Epithelial cell of esophagus (primary cell): ENCODE results near the gene NAGPA.

Source experiments
- DNase-seq: peaks from one replicate; pipeline ENCODE4 v3.0.0; 2010; ENCODE audit warnings: low read depth
- H3K4me3 ChIP-seq: 2 replicates; pipeline ENCODE4 v1.5.1; 2011; ENCODE audit warnings: mild to moderate bottlenecking, low read length, control low read depth
- TF ChIP-seq, protein P1 (sequence below): IDR thresholded peaks from 2 replicates; pipeline ENCODE4 v1.5.1; 2011; ENCODE audit warnings: low read depth, mild to moderate bottlenecking, low read length, control low read depth, inconsistent platforms; ENCODE audit not compliant: insufficient read depth; ENCODE audit errors: missing control alignments

The NAGPA gene

DNA sequence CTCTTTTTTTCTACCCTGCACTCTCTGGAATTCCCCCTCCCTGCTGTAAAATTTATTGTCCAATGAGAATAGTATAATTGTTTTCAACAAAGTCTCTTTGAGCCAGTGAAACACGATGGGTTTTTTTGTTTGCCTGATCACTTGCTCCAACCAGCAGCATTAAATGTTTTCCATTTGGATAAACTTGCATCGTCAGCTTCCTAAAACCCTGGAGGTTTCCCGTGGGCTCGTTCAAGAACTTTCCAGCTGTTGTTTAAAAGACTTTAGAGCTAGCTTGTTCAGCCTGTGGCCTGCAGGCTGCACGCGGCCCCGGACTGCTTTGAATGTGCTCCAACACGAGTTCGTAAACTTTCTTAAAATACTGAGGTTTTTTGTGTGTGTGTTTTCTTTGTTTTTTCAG lies 14.9 kb downstream of the NAGPA start:
- no peak for DNase-seq
- TF ChIP-seq, protein P1, sequence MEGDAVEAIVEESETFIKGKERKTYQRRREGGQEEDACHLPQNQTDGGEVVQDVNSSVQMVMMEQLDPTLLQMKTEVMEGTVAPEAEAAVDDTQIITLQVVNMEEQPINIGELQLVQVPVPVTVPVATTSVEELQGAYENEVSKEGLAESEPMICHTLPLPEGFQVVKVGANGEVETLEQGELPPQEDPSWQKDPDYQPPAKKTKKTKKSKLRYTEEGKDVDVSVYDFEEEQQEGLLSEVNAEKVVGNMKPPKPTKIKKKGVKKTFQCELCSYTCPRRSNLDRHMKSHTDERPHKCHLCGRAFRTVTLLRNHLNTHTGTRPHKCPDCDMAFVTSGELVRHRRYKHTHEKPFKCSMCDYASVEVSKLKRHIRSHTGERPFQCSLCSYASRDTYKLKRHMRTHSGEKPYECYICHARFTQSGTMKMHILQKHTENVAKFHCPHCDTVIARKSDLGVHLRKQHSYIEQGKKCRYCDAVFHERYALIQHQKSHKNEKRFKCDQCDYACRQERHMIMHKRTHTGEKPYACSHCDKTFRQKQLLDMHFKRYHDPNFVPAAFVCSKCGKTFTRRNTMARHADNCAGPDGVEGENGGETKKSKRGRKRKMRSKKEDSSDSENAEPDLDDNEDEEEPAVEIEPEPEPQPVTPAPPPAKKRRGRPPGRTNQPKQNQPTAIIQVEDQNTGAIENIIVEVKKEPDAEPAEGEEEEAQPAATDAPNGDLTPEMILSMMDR: no peak
- H3K4me3 ChIP-seq: no peak overlapping the region

DNA sequence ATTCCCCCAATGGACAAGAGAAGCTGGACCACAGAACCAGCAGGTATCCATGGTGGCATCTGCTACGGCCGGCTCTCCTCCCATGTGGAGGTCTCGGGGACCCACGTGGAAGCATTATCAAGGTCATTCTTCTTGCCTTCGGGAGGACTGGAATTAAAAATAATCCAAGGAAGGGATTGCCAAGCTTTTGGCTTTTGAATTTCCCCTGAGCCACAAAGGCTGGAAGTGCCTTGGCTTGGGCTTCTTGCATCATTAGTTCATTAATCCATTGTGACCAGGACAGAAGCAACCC lies 16.1 kb downstream of the NAGPA start:
- no peak overlapping the region for H3K4me3 ChIP-seq
- no peak for DNase-seq
- TF ChIP-seq, protein P1: no peak

DNA sequence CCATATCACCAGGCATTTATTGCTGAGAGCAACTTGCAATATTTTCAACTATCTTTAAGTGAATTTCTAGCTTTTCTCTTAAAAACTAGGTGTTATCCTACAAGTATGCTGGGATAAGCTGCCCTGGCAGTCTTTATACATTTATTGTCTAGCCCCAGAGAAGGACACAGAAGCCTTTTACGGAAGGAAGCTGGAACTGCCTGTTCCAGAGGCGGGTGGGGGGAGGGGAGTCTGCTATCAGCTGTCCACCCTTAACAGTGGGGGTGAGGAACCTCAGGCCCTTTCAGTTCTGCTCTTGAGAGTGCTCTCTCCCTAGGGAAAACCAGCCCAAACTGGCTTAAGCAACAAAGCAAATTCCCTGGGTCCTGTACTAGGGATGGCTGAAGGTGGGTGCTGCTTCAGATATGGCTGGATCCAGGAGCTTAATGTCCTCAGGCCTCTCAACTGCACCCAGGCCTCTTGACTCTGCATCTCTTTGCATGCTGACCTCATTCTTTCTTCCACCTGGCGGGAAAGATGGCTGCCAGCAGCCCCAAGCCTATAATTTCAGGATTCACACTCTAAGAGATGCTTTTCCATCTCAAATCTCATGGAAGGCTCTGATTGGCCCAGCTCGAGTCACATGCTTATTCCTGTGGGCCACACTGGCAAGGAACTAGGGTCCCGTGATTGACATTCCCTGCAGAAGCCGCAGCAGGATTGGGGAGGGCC lies 16.6 kb downstream of the NAGPA start:
- DNase-seq: no peak
- TF ChIP-seq, protein P1: no peak

DNA sequence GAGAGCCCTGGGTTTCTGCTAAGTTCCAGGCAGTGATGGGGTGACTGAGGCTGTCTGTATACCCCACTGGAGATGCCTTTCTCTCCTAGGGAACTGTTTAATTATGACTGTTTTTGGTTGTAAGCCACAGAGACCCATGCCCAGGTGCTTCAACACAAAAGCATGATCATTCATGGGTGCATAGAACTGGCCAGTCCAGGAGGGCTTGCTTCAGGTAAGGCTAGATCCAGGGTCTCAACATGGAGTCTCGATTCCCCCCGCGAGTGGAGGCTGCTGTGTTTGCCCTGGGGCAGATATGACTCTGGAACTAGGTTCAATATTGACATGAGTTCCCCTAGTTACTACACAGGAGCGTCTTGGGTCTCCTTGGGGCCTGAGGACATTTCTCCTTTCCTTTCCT lies 17.8 kb downstream of the NAGPA start:
- no peak for DNase-seq
- no peak overlapping the region for H3K4me3 ChIP-seq
- TF ChIP-seq, protein P1: no peak

More for the DNA sequence above, 16.6 kb downstream of the NAGPA start:
- H3K4me3 ChIP-seq: no peak overlapping the region

DNA sequence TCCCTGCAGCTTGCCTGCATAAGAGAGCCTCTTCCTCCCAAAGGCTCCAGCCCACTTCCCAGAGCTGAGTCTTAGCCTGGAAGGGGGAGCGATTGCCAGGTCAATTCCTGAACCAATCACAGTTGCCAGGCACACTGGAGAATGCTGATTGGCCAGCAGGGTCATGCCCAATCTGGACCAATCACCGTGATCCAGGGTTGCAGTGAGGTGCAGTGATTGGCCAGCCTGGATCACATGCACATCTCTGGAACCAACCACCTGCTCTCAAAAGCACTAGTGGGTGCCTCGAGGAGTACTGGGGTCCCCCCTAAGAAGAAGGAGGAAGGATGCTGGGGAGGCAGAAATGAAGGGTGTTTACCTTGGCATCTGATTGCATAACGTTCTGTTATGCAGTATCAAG lies 18.4 kb downstream of the NAGPA start:
- no peak for DNase-seq
- no peak overlapping the region for H3K4me3 ChIP-seq
- TF ChIP-seq, protein P1: no peak

DNA sequence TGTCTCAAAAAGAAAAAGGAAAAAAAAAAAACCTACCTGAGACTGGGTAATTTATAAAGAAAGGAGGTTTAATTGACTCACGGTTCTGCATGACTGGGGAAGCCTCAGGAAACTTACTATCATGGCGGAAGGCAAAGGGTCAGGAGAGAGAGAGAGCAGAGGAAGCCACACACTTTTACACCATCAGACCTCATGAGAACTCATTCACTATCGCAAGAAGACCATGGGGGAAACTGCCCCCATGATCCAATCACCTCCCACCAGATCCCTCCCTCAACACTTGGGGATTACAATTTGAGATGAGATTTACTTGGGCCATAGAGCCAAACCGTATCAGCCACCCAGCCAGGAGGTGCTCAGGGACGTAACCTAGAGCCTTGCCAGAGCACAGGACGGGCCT lies 20.8 kb downstream of the NAGPA start:
- TF ChIP-seq, protein P1: no peak
- no peak for DNase-seq
- H3K4me3 ChIP-seq: no peak overlapping the region

DNA sequence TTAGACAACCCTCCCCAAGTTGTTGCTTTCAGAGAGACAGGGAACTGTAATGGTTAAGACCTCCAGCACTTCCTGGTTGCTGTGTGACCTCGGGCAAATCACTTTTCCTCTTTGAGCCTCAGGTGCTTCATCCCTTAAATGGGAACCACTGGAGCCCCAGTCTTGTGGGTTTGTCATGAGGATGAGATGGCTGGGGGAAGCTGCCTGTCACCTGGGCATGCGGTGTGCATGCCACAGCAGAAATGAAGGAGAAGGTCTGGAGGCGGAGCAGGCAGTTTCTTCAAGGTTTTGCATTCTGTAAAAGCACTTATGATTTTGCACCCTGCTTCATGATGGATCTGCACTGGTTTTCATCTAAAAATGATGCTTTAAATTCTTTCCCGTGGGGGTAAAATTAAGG lies 22.1 kb downstream of the NAGPA start:
- TF ChIP-seq, protein P1: no peak
- no peak for DNase-seq
- H3K4me3 ChIP-seq: no peak overlapping the region
